SK-N-SH (cell line): ENCODE data around the gene NAA38. TPM values are rescaled to one million over a fixed set of nuclear protein-coding genes. Genes with fewer than 3 reads are reported as not detected.

Source experiments
- CTCF ChIA-PET: fragments of 300-600, 350-600 bp; formaldehyde crosslinking; extraction: SDS; loops from one replicate; lab custom pipeline; 2021; lab: Yijun Ruan, JAX
- POLR2A ChIA-PET: fragments of 350-600 bp; sonication (Branson Sonifier 250); formaldehyde crosslinking; extraction: SDS; loops from one replicate; lab custom pipeline; 2020; ENCODE audit warnings: antibody characterized with exemption, inconsistent platforms; lab: Yijun Ruan, JAX
- DNase-seq: peaks from one replicate; pipeline ENCODE4 v3.0.0; 2012
- H2AFZ ChIP-seq: fragments of 200-600 bp; sonication (generic); 2 replicates; pipeline ENCODE4 v1.8.1; 2016; ENCODE audit warnings: antibody characterized with exemption, mild to moderate bottlenecking, low read depth
- H3F3A ChIP-seq: fragments of 200-600 bp; sonication (generic); replicated peaks from 2 replicates; pipeline ENCODE3; 2016; ENCODE audit warnings: antibody characterized with exemption, mild to moderate bottlenecking; ENCODE audit not compliant: insufficient read depth
- H3K27ac ChIP-seq, 2 experiments: fragments of 200-500 bp in 1 of 2; fragments of 200-600 bp in 1 of 2; sonication (Bioruptor generic) in 1 of 2; sonication (generic), shearing (Covaris generic) in 1 of 2; 2 replicates each; pipeline versions ENCODE4 v1.5.1 to v1.6.1; 2014 to 2016; ENCODE audit warnings: low read depth in 2 of 2, inconsistent platforms in 1 of 2, low read length in 1 of 2, mild to moderate bottlenecking in 1 of 2, mixed read lengths in 1 of 2
- H3K27me3 ChIP-seq: fragments of 200-600 bp; sonication (generic), shearing (Covaris generic); 2 replicates; pipeline ENCODE4 v1.6.1; 2016; ENCODE audit warnings: mixed run types; ENCODE audit not compliant: insufficient read depth
- H3K36me3 ChIP-seq, 2 experiments: fragments of 200-500 bp in 1 of 2; fragments of 200-600 bp in 1 of 2; sonication (Bioruptor generic) in 1 of 2; sonication (generic) in 1 of 2; replicated peaks in 1 of 2; 2 replicates each; pipeline versions ENCODE3 to v1.5.1; 2014 to 2016; ENCODE audit warnings: low read length in 1 of 2, mild to moderate bottlenecking in 1 of 2; ENCODE audit not compliant: insufficient read depth in 2 of 2, control insufficient read depth in 1 of 2
- H3K4me1 ChIP-seq, 2 experiments: fragments of 200-500 bp in 1 of 2; fragments of 200-600 bp in 1 of 2; sonication (Bioruptor generic) in 1 of 2; sonication (generic), shearing (Covaris generic) in 1 of 2; 2 replicates each; pipeline versions ENCODE4 v1.5.1 to v1.6.1; 2014 to 2016; ENCODE audit warnings: low read depth in 1 of 2, low read length in 1 of 2, mixed run types in 1 of 2; ENCODE audit not compliant: insufficient read depth in 2 of 2, control insufficient read depth in 1 of 2
- H3K4me2 ChIP-seq: fragments of 200-600 bp; sonication (generic), shearing (Covaris generic); 2 replicates; pipeline ENCODE4 v1.6.1; 2017; ENCODE audit warnings: mixed run types
- H3K4me3 ChIP-seq, 2 experiments: fragments of 200-500 bp in 1 of 2; fragments of 200-600 bp in 1 of 2; sonication (Bioruptor generic) in 1 of 2; sonication (generic), shearing (Covaris generic) in 1 of 2; 2 replicates each; pipeline versions ENCODE4 v1.5.1 to v1.8.1; 2014 to 2016; ENCODE audit warnings: low read depth in 2 of 2, inconsistent platforms in 1 of 2, low read length in 1 of 2, mild to moderate bottlenecking in 1 of 2, mixed read lengths in 1 of 2, moderate library complexity in 1 of 2
- H3K79me2 ChIP-seq: fragments of 200-600 bp; sonication (generic); 2 replicates; pipeline ENCODE4 v1.8.1; 2017; ENCODE audit warnings: mild to moderate bottlenecking; ENCODE audit not compliant: insufficient read depth
- H3K9ac ChIP-seq: fragments of 200-600 bp; sonication (generic); 2 replicates; pipeline ENCODE4 v1.6.1; 2017; ENCODE audit warnings: mixed run types
- H3K9me2 ChIP-seq: fragments of 200-600 bp; sonication (generic); 2 replicates; pipeline ENCODE4 v1.6.1; 2017; ENCODE audit warnings: mixed run types
- H3K9me3 ChIP-seq: fragments of 200-600 bp; sonication (generic); 2 replicates; pipeline ENCODE4 v1.6.1; 2017; ENCODE audit warnings: mixed run types, mild to moderate bottlenecking, moderate library complexity
- H4K20me1 ChIP-seq: fragments of 200-600 bp; sonication (generic); 2 replicates; pipeline ENCODE4 v1.6.1; 2017; ENCODE audit warnings: mild to moderate bottlenecking, mixed run types; ENCODE audit not compliant: insufficient read depth
- CHD2 ChIP-seq: fragments of 150-350 bp; IDR thresholded peaks from 2 replicates; pipeline ENCODE4 v1.6.1; 2018; ENCODE audit warnings: low read length; ENCODE audit not compliant: partially characterized antibody
- FOSL2 ChIP-seq: IDR thresholded peaks from 2 replicates; pipeline ENCODE4 v1.4.0; 2012; ENCODE audit warnings: low read depth, mild to moderate bottlenecking, moderate library complexity, borderline replicate concordance
- JUND ChIP-seq: IDR thresholded peaks from 2 replicates; pipeline ENCODE4 v1.4.0; 2012
- MAX ChIP-seq: IDR thresholded peaks from 2 replicates; pipeline ENCODE4 v1.4.0; 2012; ENCODE audit warnings: low read depth
- MXI1 ChIP-seq: IDR thresholded peaks from 2 replicates; pipeline ENCODE4 v1.6.1; 2012; ENCODE audit warnings: mild to moderate bottlenecking, low read depth, low read length, improper control_type of control experiment
- NFIC ChIP-seq: IDR thresholded peaks from 2 replicates; pipeline ENCODE4 v1.4.0; 2012; ENCODE audit warnings: borderline replicate concordance
- NRF1 ChIP-seq: IDR thresholded peaks from 2 replicates; pipeline ENCODE4 v1.6.1; 2012; ENCODE audit warnings: low read depth, mild to moderate bottlenecking, low read length
- RXRA ChIP-seq: IDR thresholded peaks from 2 replicates; pipeline ENCODE4 v1.4.0; 2012; ENCODE audit warnings: low read depth, mild to moderate bottlenecking, borderline replicate concordance
- WGBS: methylation state at CpG from one replicate; pipeline ENCODE4 v1.1.6; 2017; ENCODE audit warnings: low lambda C conversion rate; 5-methylcytosine and 5-hydroxymethylcytosine counted together
- polyA plus RNA-seq, 3 experiments: library from polyadenylated mRNA; depleted of rRNA; stranded (reverse); fragments of >200 nt; gene quantifications; 2 replicates each; pipeline ENCODE4 v1.2.3, GENCODE V29; 2012
- TF ChIP-seq, protein P1 (sequence below): fragments of 200-600 bp; sonication (generic); IDR thresholded peaks from 2 replicates; pipeline ENCODE4 v1.6.1; 2017; ENCODE audit warnings: antibody characterized with exemption, mild to moderate bottlenecking, moderate library complexity
- TF ChIP-seq, protein P2 (sequence below): IDR thresholded peaks from 2 replicates; pipeline ENCODE4; 2012

The NAA38 gene
- polyA plus RNA-seq, 1 of the 3 experiments (the other 2 are of a cell fraction), result 202 TPM

- Histone ChIP-seq H3K9me3 (no peaks in the 10 kb centered on the region), H3K36me3 (peaks cover 23 to 48% of the 10 kb centered on the region in 2 experiments), H3K27ac (peak overlapping the region; percentile 93 to 100), H3K4me1 (peaks cover 23 to 46% of the 10 kb centered on the region in 2 experiments; a peak in 3 of 4 replicates), H3K79me2 (peaks cover 17% of the 10 kb centered on the region; the same call in 1 of the 2 replicates), H3K9ac (peak overlapping the region; percentile 79; the same call in 1 of the 2 replicates), H2AFZ (no peak overlapping the region), H3K4me3 (peak overlapping the region in 1 of 2 experiments; percentile 72; a peak in 1 of 4 replicates), H4K20me1 (peaks cover 16% of the 10 kb centered on the region), H3K4me2 (peak overlapping the region; percentile 91), H3F3A (peaks cover 25% of the 10 kb centered on the region), H3K9me2 (no peaks in the 10 kb centered on the region), H3K27me3 (no peaks in the 10 kb centered on the region)
- DNase-seq, result no peak
- WGBS, result 72% methylated on average over 15 of the region's 15 CpGs
- TF ChIP-seq NRF1 (no peak), MXI1 (no peak), RXRA (no peak), NFIC (no peak), CHD2 (peak; percentile 7), FOSL2 (no peak)
- CTCF ChIA-PET, result interaction anchor here (1.3 to 3.1 kb wide), 10 partner anchors 11 to 255 kb away, joined by 3 to 32 read pairs (median 6); partner anchors contain the start of gene KDM6B
- POLR2A ChIA-PET, result no interaction called here
These were observed 1.7 kb downstream of the NAA38 start for GRCh38 chr17:7855660-7856010.

- Histone ChIP-seq H4K20me1 (peaks cover 22% of the 10 kb centered on the region), H3K4me1 (peaks cover 23 to 46% of the 10 kb centered on the region in 2 experiments; a peak in 3 of 4 replicates), H3K79me2 (peaks cover 17% of the 10 kb centered on the region; the same call in 1 of the 2 replicates), H3K4me3 (peak within 1 kb of the TSS; percentile 72 to 77; a peak in 2 of 4 replicates), H3K27ac (peak within 1 kb of the TSS; percentile 93 to 100), H3K27me3 (no peaks in the 10 kb centered on the region), H3K9ac (peak within 1 kb of the TSS; percentile 79; the same call in 1 of the 2 replicates), H3K4me2 (peak within 1 kb of the TSS; percentile 91), H2AFZ (no peak within 1 kb of the TSS), H3K9me2 (no peaks in the 10 kb centered on the region), H3K9me3 (no peaks in the 10 kb centered on the region), H3F3A (peaks cover 31% of the 10 kb centered on the region), H3K36me3 (peaks cover 29 to 50% of the 10 kb centered on the region in 2 experiments)
- TF ChIP-seq MAX (no peak), JUND (no peak)
- TF ChIP-seq, protein P1, sequence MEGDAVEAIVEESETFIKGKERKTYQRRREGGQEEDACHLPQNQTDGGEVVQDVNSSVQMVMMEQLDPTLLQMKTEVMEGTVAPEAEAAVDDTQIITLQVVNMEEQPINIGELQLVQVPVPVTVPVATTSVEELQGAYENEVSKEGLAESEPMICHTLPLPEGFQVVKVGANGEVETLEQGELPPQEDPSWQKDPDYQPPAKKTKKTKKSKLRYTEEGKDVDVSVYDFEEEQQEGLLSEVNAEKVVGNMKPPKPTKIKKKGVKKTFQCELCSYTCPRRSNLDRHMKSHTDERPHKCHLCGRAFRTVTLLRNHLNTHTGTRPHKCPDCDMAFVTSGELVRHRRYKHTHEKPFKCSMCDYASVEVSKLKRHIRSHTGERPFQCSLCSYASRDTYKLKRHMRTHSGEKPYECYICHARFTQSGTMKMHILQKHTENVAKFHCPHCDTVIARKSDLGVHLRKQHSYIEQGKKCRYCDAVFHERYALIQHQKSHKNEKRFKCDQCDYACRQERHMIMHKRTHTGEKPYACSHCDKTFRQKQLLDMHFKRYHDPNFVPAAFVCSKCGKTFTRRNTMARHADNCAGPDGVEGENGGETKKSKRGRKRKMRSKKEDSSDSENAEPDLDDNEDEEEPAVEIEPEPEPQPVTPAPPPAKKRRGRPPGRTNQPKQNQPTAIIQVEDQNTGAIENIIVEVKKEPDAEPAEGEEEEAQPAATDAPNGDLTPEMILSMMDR, result no peak
- TF ChIP-seq, protein P2, sequence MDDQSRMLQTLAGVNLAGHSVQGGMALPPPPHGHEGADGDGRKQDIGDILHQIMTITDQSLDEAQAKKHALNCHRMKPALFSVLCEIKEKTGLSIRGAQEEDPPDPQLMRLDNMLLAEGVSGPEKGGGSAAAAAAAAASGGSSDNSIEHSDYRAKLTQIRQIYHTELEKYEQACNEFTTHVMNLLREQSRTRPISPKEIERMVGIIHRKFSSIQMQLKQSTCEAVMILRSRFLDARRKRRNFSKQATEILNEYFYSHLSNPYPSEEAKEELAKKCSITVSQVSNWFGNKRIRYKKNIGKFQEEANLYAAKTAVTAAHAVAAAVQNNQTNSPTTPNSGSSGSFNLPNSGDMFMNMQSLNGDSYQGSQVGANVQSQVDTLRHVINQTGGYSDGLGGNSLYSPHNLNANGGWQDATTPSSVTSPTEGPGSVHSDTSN, result 0 out of 2 replicates have a peak, but pooled peaks have one; percentile 9
- CTCF ChIA-PET, result interaction anchor here (1.3 to 3.1 kb wide), 5 partner anchors 10 to 43 kb away, joined by 3 to 32 read pairs (median 3); partner anchors contain the start of gene KDM6B
- POLR2A ChIA-PET, result no interaction called here
- DNase-seq, result no peak
- 94% methylated on average over 48 of the region's 57 CpGs for WGBS
These were observed 2.3 kb downstream of the NAA38 start, which contains the start of gene TMEM88 for GRCh38 chr17:7854851-7855659. TSS of gene TMEM88 (plus strand) at chr17:7855066. CDS start at chr17:7855075, 9 bp downstream.
